VCaP (cell line): ENCODE results near the gene ITGAL.

Experiments
- H3K27ac ChIP-seq: fragments of 450-650 bp; 2 replicates; pipeline ENCODE4 v1.5.1; 2017
- TF ChIP-seq, protein P1 (sequence below): fragments of 450-650 bp; conservative IDR thresholded peaks from 2 replicates; pipeline ENCODE4 v1.5.1; 2017; ENCODE audit warnings: mild to moderate bottlenecking, moderate library complexity

Gene ITGAL

GRCh38 chr16:30525844-30526136 is 53.2 kb downstream of the ITGAL start:
- TF ChIP-seq, protein P1, sequence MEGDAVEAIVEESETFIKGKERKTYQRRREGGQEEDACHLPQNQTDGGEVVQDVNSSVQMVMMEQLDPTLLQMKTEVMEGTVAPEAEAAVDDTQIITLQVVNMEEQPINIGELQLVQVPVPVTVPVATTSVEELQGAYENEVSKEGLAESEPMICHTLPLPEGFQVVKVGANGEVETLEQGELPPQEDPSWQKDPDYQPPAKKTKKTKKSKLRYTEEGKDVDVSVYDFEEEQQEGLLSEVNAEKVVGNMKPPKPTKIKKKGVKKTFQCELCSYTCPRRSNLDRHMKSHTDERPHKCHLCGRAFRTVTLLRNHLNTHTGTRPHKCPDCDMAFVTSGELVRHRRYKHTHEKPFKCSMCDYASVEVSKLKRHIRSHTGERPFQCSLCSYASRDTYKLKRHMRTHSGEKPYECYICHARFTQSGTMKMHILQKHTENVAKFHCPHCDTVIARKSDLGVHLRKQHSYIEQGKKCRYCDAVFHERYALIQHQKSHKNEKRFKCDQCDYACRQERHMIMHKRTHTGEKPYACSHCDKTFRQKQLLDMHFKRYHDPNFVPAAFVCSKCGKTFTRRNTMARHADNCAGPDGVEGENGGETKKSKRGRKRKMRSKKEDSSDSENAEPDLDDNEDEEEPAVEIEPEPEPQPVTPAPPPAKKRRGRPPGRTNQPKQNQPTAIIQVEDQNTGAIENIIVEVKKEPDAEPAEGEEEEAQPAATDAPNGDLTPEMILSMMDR: no peak
- H3K27ac ChIP-seq: peak overlapping the region; percentile 93

DNA sequence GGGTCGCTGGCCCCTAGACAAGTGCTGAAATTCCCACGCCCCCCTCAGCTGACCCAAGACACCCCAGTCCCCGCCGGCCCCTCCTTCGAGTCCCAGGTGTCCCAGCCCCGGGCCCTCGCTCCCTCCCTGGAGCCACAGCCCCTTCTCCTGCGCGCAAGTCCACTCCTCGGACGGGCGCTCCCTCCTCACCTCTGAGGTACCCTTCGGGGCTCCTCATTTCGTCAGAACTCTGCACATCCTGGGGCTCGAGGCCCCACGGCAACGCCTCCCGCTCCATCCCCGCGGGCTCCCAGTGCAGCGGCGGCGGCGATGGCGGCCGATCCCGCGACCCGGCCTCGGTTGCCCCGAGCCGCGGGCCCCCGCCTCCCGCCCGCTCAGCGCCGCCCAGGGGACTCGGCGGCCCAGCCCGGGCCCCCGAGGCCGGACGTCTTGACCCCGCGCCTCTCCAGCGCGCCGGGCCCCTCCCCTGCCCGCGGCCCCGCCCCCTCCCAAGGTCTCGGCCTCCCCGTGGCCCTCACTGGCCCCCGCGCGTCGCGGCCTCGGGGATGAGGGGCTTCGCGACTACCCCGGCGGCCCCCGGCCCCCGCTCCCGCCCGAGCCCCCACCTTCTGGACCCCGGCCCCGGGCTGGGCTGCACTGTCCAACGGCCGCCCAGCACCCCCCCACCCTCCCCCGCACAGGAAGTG is 53.7 kb downstream of the ITGAL start, which contains the start of gene ZNF768:
TSS of gene ZNF768 (minus strand) at position 430 of the 686 bp plus-strand sequence. CDS start at position 277, 153 bp downstream.
- H3K27ac ChIP-seq: peak within 1 kb of the TSS; percentile 93
- TF ChIP-seq, protein P1: no peak

DNA sequence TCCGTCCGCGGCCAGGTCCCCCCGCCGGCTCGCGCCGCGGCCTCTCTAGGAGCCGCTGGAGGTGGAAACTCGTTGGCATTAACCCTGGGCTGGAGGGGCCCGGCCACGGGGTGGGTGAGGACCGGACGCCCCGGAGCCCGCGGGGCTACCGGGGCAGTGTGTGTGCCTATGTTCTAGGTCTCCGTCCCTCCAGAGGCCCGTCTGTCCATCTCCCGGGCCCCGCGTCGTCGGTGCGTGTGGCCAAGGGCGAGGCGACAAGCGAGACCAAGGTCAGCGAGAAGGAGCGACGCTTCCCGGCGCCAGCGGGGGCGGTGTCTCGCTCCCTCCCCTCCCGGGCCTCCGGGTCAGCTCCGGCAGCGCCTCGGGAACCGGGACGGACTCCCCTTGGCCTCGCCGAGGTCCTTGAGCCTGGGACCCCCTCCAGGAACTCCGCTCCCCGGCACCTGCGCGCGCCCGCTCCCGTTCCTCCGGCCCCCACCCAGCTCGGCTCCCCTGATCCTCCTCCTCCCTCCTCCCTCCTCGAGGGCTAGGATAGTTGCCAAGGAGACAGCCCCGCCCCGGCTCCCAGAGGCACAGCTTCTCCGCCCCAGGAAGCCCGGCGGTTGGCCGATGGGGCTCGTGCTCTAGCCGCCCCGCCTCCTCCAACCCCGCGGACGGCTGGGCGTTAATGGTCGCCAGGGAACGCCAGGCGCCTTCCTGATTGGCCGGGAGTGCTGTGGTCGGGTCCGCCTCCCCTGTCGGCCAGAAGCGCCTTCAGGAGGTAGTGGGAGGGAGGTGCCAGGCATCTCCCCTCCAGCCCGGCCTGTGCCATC is 54.5 kb downstream of the ITGAL start:
- H3K27ac ChIP-seq: peak overlapping the region; percentile 93

GRCh38 chr16:30527635-30528178 is 55.2 kb downstream of the ITGAL start:
- peak overlapping the region; percentile 93 for H3K27ac ChIP-seq
- TF ChIP-seq, protein P1: no peak

More for the DNA sequence above, 54.5 kb downstream of the ITGAL start:
- TF ChIP-seq, protein P1: peak; percentile 28

- H3K27ac ChIP-seq: peak overlapping the region; percentile 93
- TF ChIP-seq, protein P1: no peak
Measured at GRCh38 chr16:30528799-30529457, 56.4 kb downstream of the ITGAL start.

DNA sequence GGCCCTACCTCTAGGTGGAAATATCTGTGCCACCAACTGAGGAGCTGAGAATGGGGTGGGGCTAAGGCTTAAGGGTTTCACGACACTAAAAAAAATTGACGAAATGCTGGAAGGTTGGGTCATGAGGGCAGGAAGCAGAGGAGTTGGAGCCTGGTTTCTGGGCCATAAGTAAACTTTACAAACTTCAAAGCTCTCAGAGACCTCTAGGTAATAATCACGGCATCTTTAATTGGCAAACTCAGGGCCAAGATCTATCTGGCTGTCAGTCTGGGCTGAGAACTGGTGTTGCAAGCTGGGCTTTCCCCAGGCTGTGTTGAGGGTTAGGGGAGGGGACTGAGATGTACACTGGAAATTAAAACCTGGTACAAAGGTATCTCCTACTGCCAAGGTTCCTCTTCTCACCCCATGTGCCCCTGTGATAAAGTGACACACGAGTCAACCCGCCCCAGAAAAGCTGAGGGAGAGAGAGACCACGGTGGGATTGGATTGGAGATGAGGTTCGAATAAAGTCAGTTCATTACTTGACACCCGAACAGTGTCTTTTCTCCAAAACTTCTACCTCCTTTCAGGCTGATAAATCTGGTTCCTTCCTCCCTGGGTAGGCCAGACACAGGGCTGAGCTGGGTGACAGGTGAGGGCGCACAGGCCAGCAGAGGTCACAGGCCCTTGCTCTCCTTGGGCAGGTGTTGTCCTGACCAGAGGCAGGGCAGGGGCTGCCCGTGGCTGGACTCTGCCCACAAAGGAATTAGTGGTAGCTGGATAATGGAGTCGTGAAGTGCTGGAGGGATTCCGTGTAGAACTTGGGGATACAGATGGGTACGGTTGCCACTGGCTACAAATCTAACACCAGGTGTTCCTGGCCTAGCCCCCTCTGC is 57.9 kb downstream of the ITGAL start:
- no peak overlapping the region for H3K27ac ChIP-seq
- TF ChIP-seq, protein P1: no peak
